GM18508 (cell line): Measurements from ENCODE around the gene UTP20.
"Not testable (repeated sequence)": the region's sequence is repeated elsewhere in the genome, so short reads cannot be mapped to it uniquely, and the experiment has no call there.

ENCODE experiments used
- ATAC-seq: cut with Tn5 transposase; IDR thresholded peaks from one replicate; pipeline ENCODE4 v1.9.1; 2021; ENCODE audit warnings: moderate number of reproducible peaks; ENCODE audit not compliant: insufficient read depth, unreplicated experiment

UTP20 gene

GRCh38 chr12:101422066-101422465 lies 142.2 kb downstream of the UTP20 start:
- not testable (repeated sequence) for ATAC-seq

- ATAC-seq = no peak
Measured at GRCh38 chr12:101424620-101425019, 144.7 kb downstream of the UTP20 start.

GRCh38 chr12:101430456-101430855 lies 150.6 kb downstream of the UTP20 start:
- ATAC-seq = no peak

- no peak for ATAC-seq
Measured at GRCh38 chr12:101436136-101436535, 156.2 kb downstream of the UTP20 start.
